GM15510 (cell line): ENCODE measurements around the gene HRC.

Source experiments
- POLR2A ChIP-seq: IDR thresholded peaks from 3 replicates; pipeline ENCODE4 v1.6.1; 2011; ENCODE audit warnings: borderline replicate concordance; ENCODE audit not compliant: insufficient read length; ENCODE audit errors: extremely low read depth

Gene HRC

DNA sequence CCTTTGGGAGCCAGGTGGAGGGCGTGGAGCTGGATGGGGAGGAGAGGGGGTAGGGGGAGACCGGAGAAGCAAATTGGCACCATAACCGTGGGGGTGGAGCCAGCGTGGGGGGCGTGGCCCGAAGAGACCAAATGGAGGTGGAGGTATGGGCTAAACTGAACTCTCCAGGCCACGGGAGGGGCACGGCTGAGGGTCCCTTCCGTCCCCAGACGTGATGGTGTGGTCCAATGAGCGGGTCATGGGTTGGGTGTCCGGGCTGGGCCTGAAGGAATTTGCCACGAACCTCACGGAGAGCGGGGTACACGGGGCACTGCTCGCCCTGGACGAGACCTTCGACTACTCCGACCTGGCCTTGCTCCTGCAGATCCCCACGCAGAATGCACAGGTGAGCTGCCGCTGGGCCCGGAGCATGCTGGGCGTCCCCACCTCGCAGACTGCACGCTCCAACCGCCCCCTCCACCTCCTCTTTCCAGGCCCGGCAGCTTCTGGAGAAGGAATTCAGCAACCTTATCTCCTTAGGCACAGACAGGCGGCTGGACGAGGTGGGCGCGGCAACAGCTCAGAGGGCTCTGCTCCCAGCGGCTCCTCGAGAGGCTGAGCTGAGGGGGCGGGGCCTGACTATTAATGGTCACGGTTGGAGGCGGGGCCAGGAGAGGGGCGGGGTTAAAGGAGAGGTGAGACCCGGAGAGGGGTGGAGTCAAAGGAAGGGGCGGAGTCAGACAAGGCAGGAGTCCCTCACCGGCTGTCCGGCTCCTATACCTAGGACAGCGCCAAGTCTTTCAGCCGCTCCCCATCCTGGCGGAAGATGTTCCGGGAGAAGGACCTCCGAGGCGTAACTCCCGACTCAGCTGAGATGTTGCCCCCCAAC is 6.2 kb downstream of the HRC start:
- TF ChIP-seq POLR2A, result no peak

DNA sequence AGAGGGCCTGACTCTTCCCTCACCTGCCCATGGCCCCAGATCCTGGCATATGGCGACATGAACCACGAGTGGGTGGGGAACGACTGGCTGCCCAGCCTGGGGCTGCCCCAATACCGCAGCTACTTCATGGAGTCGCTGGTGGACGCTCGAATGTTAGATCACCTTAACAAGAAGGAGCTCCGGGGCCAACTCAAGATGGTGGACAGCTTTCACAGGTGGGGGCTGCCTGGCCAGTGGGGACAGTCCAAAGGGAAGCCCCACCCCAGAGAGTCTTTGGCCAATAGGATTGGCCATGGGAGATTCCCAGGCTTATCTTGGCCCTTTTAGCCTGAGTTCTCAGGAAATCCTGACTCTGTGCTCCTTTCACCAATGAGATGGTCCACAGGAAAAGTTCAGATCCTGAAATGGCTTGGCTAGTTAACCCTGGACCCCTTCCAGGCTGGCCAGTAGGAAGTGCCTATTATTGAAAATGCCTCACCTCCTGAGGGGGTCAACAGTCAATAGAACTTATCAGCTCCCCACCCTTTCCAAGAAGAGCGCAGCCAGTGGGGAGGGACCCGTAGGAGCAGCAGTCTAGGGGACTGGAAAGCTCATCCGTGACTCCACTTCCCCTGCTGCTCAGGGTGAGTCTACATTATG is 7.0 kb downstream of the HRC start:
- no peak for TF ChIP-seq POLR2A

DNA sequence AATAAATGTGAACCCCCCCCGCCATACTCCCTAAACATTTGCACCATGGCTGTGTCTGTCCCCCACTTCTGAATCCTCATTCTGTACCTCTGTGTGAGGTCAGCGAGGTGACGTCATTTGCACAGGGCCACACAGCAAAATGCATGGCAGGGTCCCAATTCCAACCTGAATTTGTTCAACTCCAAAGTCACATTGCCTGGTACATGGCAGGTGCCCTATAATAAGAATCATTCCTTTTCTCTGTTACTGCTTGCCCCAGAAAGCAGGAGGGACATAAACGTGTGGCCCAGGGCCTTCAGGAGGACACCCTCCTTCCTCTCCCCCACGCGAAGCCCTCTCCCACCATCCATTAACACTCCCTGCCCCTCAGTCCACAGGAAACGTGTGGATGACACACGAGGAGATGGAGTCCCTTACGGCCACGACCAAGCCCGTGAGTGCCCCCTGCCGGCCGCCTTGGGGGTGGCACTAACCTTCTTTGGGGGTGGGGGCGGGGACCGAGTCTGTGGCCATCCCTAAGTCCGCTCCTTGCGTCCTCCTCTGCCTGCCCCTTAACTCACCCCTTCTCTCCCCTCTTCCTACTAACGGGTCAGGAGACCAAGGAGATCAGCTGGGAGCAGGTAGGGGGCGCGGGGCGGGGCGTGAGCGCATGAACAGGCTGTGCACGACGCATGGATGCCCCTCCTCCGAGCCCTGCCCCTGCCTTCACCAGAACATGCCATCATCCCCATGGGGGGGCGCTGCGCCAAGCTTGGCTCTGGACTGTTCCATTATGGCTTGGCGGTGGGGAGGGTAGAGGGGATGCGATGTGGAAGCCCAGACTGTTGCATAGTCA is 9.4 kb downstream of the HRC start:
- TF ChIP-seq POLR2A, result no peak

DNA sequence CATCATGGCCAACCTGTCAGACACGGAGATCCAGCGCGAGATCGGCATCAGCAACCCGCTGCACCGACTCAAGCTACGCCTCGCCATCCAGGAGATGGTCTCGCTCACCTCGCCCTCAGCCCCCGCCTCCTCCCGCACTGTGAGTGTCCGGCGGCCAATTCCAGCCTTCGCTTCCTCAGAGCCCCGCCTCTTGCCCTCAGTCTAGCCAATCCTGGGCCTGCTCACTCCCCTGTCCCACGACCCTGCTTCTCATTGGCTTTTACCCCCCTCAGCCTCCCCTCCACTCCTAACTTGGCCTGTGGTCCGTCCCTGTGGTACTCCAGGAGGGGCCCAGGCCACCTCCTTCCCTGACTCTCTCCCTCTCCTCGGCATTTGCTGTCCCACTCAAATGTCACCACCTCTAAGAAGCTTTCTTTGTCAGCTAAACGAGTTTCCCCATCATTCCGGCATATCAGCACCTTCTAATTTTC is 12.3 kb downstream of the HRC start:
- peak; percentile 26 for TF ChIP-seq POLR2A

DNA sequence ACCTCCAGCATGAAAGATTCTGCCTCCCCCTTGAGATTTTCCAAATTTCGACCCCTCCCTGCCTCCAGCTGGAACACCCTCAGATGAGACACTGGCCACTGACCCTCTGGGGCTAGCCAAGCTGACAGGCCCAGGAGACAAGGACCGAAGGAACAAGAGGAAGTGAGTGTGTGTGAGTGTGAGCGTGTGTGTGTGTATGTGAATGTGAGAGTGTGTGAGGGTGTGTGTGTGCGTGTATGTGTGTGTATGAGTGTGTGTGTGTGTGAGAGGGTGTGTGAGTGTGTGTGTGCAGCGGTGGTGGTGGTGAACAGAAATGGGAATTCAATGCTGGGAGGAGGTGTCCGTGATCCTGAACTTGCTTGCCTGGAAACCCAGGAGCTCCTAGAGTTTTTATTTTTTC is 13.8 kb downstream of the HRC start:
- no peak for TF ChIP-seq POLR2A

DNA sequence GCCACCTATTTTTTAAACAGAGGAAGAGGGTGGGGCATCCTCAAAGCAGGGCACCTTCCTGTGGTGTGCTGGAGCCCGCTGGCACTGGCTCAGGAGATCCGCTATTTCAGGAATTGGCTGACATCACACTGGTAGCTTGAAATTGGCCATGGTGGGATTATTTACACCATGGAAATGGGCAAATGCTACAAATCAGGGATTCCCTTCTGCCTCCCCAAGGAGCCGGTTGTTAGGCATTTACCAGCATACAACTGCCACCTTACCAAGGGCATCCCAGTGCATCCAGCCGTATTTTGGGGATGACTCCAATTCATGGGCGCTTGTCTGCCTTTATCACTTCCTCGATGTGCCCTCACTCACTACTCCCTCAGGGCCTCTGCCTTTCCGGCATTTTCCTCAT is 14.2 kb downstream of the HRC start:
- TF ChIP-seq POLR2A, result no peak

DNA sequence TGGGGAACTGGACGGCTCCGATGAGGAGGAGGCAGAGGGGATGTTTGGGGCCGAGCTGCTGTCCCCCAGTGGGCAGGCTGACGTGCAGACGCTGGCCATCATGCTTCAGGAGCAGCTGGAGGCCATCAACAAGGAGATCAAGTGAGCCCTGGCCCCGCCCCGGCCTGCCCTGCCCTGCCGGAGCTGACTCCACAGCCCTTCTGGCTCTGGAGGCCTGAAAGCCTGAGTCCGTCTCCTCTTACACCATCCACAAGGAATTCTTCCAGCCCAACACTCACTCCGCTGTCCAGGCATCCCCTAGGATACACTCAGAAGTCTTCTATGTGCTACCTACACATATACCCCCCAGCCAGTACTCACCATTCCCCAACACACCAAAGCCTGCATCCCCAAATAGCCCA is 18.4 kb downstream of the HRC start:
- no peak for TF ChIP-seq POLR2A

DNA sequence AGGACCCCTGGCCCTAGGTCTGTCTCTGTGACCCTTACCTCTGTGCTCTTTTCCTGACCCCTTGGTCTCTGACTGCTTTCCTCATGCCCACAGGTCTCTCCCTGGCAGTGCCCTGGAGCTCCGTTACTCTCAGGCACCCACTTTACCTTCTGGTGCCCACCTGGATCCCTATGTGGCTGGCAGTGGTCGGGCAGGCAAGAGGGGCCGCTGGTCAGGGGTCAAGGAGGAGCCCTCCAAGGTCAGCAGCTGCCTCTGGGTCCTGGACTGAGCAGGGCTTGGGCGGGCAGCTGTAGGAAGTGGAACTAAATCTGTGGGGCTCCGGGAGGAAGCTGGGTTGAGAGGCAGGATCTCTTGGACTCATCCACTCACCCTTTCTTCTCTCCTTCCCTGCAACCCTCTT is 19.5 kb downstream of the HRC start:
- TF ChIP-seq POLR2A, result no peak

DNA sequence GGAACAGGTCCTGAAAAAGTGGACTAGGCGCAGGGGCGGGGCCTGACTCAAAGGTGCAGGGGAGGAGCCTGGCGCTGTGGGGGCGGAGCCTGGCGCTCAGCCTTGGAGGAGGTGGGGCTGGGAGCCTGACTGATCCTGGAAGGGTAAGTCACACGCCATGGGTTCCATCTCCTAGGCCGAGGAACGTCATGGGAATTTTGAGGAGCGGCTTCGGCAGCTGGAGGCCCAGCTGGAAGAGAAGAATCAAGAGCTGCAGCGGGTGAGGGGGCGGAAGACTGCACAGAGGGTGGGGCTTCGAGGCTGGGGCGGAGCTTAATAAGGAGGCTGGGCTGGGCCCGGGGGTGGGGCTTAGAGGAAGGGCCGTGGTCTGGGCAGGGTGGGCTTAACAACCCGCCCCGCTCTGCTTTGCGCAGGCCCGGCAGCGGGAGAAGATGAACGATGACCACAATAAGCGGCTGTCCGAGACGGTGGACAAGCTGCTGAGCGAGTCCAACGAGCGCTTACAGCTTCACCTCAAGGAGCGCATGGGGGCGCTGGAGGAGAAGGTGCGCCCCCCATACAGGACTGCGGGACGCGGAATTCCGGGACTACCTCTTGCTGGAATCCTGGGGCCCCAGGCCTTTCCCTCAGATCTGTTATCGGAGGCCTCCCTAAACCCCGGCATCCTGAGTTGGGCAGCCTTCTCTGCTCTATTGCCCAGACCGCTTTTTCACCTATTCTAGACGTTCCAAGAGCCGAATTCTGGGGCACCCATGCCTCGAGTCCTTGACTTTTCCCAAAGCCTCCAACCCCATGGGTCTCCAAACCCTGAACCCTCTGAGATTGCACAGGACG is 21.4 kb downstream of the HRC start:
- no peak for TF ChIP-seq POLR2A

DNA sequence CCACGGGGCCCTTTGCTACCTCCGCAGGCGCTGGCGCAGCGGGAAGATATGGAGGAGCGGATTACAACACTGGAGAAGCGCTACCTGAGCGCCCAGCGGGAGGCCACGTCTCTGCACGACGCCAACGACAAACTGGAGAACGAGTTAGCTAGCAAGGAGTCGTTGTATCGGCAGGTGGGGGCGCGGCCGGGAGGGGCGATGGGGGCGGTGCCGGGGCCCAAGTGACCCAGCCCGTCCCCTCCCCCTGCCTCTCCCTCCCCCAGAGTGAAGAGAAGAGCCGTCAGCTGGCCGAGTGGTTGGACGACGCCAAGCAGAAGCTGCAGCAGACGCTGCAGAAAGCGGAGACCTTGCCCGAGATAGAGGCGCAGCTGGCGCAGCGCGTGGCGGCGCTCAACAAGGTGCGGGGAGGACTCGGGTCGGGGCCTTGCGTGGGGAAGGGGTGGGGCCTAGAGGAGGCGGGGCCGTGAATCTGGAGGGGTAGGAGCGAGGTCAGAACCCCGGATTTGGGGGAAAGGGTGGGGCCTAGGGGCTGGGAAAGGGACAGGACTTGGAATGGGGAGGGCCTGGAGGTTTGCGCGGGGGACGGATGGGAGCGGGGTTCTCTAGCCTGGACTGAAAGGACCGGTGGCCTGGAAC is 22.1 kb downstream of the HRC start:
- TF ChIP-seq POLR2A, result no peak

DNA sequence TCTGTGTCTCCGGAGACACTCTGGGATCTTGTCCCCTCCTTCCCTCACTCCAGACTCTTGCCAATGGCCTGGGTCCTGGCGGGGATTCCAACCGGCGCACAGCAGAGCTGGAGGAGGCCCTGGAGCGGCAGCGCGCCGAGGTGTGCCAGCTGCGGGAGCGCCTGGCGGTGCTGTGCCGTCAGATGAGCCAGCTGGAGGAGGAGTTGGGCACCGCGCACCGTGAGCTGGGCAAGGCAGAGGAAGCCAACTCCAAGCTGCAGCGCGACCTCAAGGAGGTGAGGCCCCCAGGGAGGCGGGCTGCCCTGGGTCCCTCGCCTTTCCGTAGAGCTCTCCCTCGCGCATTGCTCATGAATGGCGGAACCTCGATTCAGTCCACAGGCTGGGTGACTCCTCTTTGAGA is 24.9 kb downstream of the HRC start:
- TF ChIP-seq POLR2A, result no peak

DNA sequence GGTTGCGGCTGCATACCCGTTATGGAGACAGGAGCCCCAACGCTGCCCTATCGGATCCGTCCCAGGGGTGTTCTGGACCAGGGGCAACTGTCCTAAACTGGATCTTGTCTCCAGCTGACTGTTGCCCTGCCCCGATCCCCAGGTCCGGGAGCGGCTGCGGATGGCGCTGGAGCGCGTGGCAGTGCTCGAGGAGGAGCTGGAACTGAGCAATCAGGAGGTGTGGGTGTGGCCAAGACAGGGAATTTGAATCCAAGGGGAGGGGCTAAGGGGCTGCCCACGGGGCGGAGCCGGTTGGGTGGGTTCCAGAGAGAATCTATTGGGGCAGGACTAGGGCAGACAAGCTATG is 26.0 kb downstream of the HRC start:
- TF ChIP-seq POLR2A, result no peak

DNA sequence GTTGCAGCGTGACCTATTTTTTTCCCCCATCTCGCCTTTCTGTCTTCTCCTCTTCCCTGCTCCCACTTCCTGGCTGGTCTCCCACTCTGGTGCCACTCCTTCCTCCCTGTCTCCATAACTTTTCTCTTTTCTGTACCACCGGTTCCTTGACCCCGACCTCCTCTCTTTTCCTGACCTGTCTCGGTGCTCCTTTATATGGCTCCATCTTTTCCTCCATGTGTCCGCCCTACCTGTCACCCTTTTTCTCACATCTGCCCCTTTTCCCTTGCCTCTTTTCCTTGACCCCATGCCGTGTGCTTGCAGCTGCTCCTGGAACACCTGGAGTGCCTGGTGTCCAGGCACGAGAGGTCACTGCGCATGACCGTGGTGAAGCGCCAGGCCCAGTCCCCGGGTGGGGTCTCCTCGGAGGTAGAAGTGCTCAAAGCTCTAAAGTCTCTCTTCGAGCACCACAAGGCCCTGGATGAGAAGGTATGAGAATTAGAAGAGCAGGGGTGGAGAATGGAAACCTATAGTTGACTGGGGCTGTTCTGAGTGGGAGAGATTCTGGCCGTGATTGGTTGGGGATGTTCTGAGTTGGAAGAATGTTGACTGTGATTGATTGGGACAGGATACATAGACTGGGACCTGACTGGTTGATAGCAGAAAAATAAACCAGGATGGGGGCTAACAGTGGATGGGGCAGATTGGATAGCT is 26.5 kb downstream of the HRC start:
- TF ChIP-seq POLR2A, result no peak

DNA sequence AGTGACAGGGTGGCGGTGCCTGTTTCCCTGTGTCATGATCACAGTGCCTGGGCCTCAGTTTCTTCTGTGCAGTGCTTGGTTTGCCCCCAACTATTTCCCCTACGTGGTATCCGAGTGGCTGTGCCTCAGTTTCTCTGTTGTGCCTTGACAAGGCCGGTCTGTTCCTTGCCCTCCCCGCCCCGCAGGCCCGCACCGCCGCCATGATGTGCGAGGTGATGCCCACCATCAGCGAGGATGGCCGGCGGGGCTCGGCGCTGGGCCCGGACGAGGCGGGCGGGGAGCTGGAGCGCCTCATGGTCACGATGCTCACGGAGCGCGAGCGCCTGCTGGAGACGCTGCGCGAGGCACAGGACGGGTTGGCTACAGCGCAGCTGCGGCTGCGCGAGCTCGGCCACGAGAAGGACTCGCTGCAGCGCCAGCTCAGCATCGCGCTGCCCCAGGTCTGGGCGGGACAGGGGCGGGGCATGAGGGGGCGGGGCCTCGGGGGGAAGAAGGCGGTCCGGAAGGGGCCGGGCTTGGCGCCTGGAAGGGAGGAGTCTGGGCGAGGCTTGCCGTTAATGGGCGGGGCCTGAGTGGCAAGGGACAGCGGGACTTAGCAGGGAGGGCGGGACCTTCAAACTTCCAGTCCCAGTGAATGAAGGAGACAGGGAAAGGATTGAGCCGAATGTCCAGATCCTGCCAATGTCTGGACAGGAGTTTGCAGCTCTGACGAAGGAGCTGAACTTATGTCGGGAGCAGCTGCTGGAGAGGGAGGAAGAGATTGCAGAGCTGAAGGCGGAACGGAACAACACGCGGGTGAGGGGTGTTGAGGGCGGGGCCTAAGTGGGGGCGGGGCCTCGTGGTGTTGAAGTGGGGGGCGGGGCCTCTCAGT is 27.3 kb downstream of the HRC start:
- TF ChIP-seq POLR2A, result peak; percentile 44
